Measurements from ENCODE around the gene OTULIN.

Gene OTULIN

DNA sequence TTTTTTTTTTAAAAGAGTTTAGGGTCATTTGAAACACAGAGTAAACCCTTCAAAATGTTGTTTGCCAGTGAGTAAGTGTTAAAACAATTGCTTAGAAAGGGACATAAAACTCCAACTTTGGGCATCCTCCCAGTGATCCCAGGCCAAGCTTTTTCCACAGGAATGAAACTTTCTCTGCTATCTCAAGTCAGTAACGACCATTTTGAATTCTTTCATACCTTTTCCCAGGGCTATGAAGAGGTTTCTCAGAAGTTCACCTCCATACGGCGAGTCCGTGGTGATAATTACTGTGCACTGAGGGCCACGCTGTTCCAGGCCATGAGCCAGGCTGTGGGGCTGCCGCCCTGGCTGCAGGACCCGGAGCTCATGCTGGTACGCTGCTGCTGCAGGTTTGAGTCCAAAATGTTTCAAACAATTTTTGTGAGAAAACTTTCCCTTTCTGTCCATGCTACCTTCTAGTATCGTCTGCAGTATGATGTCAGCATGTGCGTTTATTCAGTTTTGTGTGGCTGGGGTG is 16.8 kb downstream of the OTULIN start:
- Histone ChIP-seq H3K36me3 (ENCODE audit: insufficient read depth, low read length) (peaks cover 90% of the 10 kb centered on the region; the same call in 1 of the 2 replicates), H3K9me2 (replicated peaks; ENCODE audit: low read depth, low read length) (no peaks in the 10 kb centered on the region), H4K20me1 (ENCODE audit: insufficient read depth, low read length, poor library complexity, severe bottlenecking) (peaks cover 23% of the 10 kb centered on the region), H3F3A (ENCODE audit: low read depth) (no peaks in the 10 kb centered on the region), H3K27me3 (ENCODE audit: insufficient read depth, low read length, poor library complexity, severe bottlenecking) (no peaks in the 10 kb centered on the region), H3K9ac (ENCODE audit: low read depth, low read length, poor library complexity, severe bottlenecking) (no peak overlapping the region), H3K4me3 (ENCODE audit: low read length, poor library complexity, severe bottlenecking) (no peak overlapping the region), H2AFZ (ENCODE audit: low read length) (no peak overlapping the region), H3K4me1 (ENCODE audit: insufficient read depth, low read length, poor library complexity, severe bottlenecking) (peaks cover 4% of the 10 kb centered on the region), H3K79me2 (ENCODE audit: insufficient read depth, low read length) (peaks cover 43% of the 10 kb centered on the region), H3K4me2 (ENCODE audit: low read depth, low read length, poor library complexity, severe bottlenecking) (no peak overlapping the region), H3K9me3 (ENCODE audit: insufficient read depth, low read depth, low read length) (no peaks in the 10 kb centered on the region)
- TF ChIP-seq EZH2phosphoT487 (IDR thresholded peaks at IDR 0.05; ENCODE audit: borderline replicate concordance) (no peak), CTCF (conservative IDR thresholded peaks at IDR 0.05; ENCODE audit: low read length) (no peak)

- Histone ChIP-seq H3K36me3 (ENCODE audit: insufficient read depth, low read length) (peaks cover 93% of the 10 kb centered on the region), H3K4me1 (ENCODE audit: insufficient read depth, low read length, poor library complexity, severe bottlenecking) (no peaks in the 10 kb centered on the region), H3K9me2 (replicated peaks; ENCODE audit: low read depth, low read length) (no peaks in the 10 kb centered on the region), H3K27me3 (ENCODE audit: insufficient read depth, low read length, poor library complexity, severe bottlenecking) (no peaks in the 10 kb centered on the region), H4K20me1 (ENCODE audit: insufficient read depth, low read length, poor library complexity, severe bottlenecking) (peaks cover 6% of the 10 kb centered on the region), H3K9ac (ENCODE audit: low read depth, low read length, poor library complexity, severe bottlenecking) (no peak overlapping the region), H3K79me2 (ENCODE audit: insufficient read depth, low read length) (peaks cover 20% of the 10 kb centered on the region; the same call in 1 of the 2 replicates), H3K4me2 (ENCODE audit: low read depth, low read length, poor library complexity, severe bottlenecking) (no peak overlapping the region), H2AFZ (ENCODE audit: low read length) (no peak overlapping the region), H3K9me3 (ENCODE audit: insufficient read depth, low read depth, low read length) (no peaks in the 10 kb centered on the region), H3F3A (ENCODE audit: low read depth) (no peaks in the 10 kb centered on the region), H3K4me3 (ENCODE audit: low read length, poor library complexity, severe bottlenecking) (no peak overlapping the region)
- no peak for TF ChIP-seq EZH2phosphoT487 (IDR thresholded peaks at IDR 0.05; ENCODE audit: borderline replicate concordance)
- TF ChIP-seq CTCF (conservative IDR thresholded peaks at IDR 0.05; ENCODE audit: low read length) = no peak
Observed at GRCh38 chr5:14683906-14684455, 19.5 kb downstream of the OTULIN start.

DNA sequence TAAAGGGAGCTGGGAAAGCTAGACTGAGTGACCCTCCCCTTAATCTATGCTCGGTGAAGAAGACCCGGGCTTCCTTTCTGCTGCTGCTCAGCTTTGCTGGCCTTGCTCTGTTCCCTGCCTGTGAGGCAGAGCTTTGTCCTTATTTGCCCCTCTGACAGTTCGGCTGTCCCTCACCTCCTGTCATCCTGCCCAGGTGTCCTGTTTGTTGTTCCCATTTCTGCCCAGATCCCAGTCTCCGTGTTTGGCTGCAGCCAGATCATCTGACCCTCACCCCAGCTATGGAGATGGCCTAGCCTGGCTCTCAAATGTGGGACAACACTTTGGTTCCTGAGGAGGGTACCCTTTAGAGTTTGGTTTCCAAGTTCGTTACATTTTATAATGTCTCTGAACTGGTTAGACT is 20.2 kb downstream of the OTULIN start:
- TF ChIP-seq CTCF (conservative IDR thresholded peaks at IDR 0.05; ENCODE audit: low read length) (no peak), EZH2phosphoT487 (IDR thresholded peaks at IDR 0.05; ENCODE audit: borderline replicate concordance) (no peak)
- no peaks in the 10 kb centered on the region for H3K9me3 ChIP-seq (ENCODE audit: insufficient read depth, low read depth, low read length)
- H3K4me2 ChIP-seq (ENCODE audit: low read depth, low read length, poor library complexity, severe bottlenecking) = no peak overlapping the region
- H4K20me1 ChIP-seq (ENCODE audit: insufficient read depth, low read length, poor library complexity, severe bottlenecking) = peaks cover 6% of the 10 kb centered on the region
- H3K27me3 ChIP-seq (ENCODE audit: insufficient read depth, low read length, poor library complexity, severe bottlenecking) = no peaks in the 10 kb centered on the region
- H3K79me2 ChIP-seq (ENCODE audit: insufficient read depth, low read length) = peaks cover 15% of the 10 kb centered on the region; the same call in 1 of the 2 replicates
- no peaks in the 10 kb centered on the region for H3K9me2 ChIP-seq (replicated peaks; ENCODE audit: low read depth, low read length)
- no peaks in the 10 kb centered on the region for H3K4me1 ChIP-seq (ENCODE audit: insufficient read depth, low read length, poor library complexity, severe bottlenecking)
- no peak overlapping the region for H2AFZ ChIP-seq (ENCODE audit: low read length)
- H3F3A ChIP-seq (ENCODE audit: low read depth) = no peaks in the 10 kb centered on the region
- H3K9ac ChIP-seq (ENCODE audit: low read depth, low read length, poor library complexity, severe bottlenecking) = no peak overlapping the region
- peaks cover 94% of the 10 kb centered on the region for H3K36me3 ChIP-seq (ENCODE audit: insufficient read depth, low read length)
- no peak overlapping the region for H3K4me3 ChIP-seq (ENCODE audit: low read length, poor library complexity, severe bottlenecking)
